NCI-H2107 treated with DMSO at 0.1 percent for 48 hours (cell line): Measurements from ENCODE around the gene MCTP2.

Experiments
- DNase-seq: peaks from one replicate; lab custom pipeline; 2025; ENCODE audit not compliant: unreplicated experiment; lab: John Stamatoyannopoulos, UW

Gene MCTP2

DNA sequence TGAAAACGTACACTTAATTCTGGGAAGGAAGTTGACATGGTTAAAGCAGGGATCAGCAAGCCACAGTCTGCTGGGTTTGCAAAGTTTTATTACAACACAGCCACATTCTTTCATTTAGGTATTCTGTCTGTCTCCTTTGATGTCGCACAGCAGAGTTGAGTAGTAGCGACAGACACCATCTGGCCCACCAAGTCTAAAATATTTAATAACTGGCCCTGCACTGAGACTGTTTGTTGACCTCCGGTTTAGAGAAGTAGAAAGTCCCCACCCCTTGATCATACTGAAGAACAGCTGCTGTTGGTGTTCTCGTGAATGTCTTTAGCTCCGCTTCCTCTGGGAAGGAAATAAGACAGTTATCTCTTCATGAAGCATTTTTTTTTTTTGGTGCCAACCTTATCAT lies 66.2 kb downstream of the MCTP2 start:
- DNase-seq = no peak

DNA sequence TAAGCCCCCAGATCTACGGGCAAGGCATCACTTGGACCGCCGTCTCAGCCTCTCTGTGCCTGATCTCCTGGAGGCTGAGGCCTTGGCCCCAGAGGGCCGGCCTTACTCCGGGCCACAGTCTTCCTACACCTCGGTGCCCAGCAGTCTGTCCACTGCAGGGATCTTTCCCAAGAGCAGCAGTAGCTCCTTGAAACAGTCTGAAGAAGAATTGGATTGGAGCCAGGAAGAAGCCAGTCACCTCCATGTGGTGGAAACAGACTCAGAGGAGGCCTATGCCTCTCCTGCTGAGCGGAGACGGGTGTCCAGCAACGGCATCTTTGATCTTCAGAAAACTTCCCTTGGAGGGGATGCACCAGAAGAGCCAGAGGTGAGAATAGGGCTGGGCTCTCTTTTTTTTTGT lies 67.0 kb downstream of the MCTP2 start:
- no peak for DNase-seq

- no peak for DNase-seq
These were observed 69.3 kb downstream of the MCTP2 start for GRCh38 chr15:94300612-94301011.

- DNase-seq = no peak
These were observed 73.8 kb downstream of the MCTP2 start for GRCh38 chr15:94305133-94305532.

GRCh38 chr15:94306700-94307650 lies 75.6 kb downstream of the MCTP2 start:
- DNase-seq = no peak

DNA sequence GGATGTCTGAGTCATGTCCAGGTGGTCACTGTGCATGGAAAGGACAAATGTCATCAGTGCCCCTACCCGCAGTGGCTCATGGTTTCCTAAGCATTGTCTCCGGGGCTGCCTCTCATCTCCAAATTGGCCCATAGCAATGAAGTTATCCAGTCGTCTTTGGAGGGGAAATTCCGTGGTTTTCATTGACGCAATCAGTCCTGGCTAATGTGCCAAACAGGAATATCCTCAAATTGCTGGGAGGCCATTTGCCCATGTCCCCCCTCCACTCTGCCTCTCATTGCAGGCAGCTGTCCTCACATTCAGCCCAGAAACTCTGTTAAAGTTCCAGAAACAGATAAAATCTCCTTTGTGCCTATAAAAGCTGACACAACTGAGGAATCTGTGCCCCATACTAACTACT lies 81.6 kb downstream of the MCTP2 start:
- DNase-seq = no peak

DNA sequence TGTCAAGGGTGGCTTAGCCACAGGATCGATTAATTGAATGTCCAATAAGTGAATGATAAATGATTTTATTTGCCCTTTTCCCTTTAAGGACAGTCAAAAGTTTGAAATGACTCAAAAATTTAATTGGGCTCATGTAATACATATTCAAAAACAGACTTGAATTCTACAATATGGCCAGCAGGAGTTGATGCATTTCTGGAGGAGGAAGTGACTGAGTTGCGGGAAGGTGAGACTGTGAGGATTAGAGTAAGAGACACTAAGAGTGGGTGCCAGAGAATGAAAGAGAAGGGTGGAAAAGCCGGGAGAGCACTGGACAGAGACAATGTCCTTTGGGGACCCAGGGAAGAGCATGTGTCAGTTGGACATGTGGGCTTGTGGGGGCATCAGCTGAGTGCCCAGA lies 83.3 kb downstream of the MCTP2 start:
- DNase-seq = no peak

GRCh38 chr15:94317211-94317610 lies 85.8 kb downstream of the MCTP2 start:
- DNase-seq = no peak

DNA sequence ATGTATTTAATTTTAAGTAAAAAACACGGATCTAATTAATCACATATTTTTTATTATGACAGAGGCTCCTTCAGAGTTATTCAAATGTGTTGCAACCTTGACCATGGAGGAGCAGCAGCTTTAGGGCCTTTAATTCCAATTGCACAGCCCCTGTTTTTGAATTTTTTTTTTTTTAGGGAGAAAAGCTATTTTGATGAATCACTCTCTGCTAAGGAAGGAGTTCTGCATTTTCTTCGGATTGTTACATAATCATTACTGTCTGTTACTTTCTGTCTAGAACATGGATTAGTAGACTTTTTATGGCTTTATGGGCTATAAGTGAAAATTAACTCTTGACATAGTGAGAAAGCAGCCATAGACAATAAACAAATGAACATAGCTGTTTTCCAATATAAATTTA lies 90.8 kb downstream of the MCTP2 start:
- no peak for DNase-seq

DNA sequence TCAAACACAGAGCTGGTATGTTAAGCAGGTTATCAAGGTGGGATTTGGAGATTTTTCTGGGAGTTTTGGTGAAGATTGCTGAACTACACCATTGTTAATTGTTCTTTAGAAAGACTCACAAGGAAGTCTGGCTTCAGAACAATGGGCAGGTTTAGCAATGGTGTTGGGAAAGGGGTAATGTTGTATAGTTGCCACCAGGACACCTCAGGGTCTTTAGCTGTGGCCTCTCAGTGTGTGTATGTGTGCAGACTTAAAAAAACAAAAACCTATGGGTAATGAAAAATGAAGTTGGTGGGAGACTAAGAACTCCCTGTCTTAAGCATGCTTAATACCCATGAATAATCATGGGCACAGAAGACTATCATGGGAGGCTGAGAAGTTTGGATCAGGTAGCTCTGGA lies 91.7 kb downstream of the MCTP2 start:
- no peak for DNase-seq

DNA sequence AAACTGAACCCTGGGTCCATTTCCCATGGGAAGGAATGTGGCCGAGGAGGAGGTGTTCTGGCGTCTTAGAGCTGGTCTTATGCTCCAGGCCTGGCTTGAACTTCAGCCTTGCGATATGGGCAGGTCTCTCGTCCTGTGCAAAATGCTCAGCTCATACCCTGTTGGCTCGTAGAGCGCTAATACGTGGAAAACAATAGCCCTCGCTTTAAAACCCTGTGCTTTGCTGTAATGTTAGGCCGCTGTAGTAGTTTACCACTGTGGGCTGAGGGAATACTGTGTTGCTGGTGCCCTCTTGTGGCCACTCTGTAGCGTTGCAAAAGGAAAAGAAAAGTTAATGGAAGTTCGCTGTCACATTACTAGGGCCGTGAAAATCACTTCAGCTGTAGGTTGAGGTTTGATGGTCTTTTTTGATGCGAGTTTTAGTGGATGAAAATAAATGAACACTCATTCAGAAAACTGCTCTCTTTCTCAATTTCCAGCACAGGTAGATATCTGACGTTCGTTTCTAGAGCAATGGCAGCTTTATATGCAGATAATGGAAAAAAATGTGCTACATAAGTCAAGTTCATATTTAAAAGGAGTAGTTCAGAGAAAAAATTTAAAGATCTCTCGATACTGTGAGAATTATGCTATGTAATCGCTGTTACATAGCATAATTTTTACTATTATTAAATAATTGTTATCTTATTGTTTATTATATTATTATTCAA lies 92.9 kb downstream of the MCTP2 start:
- peak; percentile 44 for DNase-seq

DNA sequence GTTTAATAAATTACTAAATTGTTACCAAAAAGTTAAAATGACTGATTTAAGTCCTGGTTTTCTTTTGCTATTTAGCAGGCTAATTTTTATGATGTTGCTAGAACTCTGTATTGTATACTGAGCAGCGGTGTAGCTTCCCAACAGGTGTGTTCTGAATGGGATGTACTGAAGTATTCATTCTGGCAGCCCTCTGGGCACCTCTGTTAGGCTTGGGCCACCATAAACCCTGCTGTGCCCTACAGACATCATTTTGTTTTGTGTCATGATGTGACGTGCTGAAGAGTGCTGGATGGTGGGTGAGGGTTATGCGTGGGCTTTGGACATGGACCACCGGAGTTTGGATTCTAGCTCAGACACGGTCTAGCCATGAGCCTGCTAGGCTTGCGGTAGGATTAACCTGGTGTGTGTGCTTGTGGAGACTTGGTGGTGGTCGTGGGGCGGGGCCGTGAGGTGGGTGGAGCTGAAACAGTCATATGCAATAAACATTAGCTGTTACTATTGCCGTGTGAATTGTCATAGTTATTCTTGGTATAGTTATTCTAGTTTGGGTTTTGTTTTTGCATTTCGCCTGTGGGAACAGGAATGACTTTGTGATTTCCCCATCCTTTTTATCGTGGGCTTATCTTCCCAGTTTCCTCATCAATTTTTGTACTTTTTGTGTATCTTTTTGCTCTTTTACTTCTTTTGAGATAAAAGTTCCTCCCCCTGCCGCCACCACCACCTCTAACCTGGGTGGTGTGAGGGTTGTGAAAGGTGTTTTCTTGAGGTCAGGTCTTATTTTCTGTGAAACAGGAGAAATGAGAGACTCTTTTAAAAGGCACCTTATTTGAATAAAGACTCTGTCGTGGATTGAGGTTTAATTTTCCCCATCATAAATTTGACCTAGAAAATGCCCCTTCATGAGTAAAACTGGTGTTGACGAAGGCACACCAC lies 93.7 kb downstream of the MCTP2 start:
- no peak for DNase-seq

DNA sequence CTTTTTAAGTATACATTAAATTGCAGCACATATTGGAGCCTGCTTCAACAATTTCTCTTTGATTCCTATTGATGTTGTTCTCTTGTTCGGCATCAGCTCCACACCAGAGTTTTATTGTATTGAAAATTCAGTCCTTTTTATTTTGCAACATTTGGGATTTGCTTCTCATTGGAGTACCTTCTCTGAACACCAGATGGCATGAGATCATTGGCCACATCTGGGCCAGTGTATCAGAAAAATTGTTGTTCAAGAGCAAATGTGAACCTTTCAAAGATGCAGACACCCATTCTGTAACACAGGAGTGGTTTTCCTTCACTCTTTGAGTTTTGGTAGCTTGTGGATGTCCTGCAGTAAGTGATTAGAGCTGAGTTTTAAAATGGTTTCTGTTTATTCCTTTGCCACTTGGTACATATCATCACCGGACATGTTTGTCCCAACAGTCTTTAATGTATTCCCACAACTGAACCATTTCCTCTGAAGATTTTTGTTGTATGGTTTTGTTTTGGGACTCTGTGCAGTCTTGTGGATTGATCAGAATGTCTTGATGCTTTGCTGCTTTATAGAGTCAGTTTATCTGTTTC lies 96.1 kb downstream of the MCTP2 start:
- peak; percentile 13 for DNase-seq

- no peak for DNase-seq
These were observed 100.4 kb downstream of the MCTP2 start for GRCh38 chr15:94331731-94332130.

DNA sequence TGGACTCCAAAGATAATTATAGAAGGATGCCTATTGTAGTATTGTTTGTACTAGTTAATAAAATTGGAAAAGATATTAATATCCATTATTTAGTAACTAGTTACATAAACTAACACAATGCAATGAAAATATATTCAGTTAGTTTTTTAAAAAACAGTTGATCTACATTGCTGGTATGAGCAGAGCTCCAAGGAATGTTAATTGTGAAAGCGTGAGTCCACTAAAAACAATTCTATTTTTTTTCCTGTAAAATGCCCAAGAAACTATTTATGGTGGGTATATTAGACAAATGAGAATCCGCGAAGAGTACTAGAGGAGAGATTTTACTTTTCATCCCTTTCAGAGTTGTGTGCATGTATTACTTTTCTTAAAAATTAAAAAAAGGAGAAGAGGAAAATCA lies 104.3 kb downstream of the MCTP2 start:
- no peak for DNase-seq

DNA sequence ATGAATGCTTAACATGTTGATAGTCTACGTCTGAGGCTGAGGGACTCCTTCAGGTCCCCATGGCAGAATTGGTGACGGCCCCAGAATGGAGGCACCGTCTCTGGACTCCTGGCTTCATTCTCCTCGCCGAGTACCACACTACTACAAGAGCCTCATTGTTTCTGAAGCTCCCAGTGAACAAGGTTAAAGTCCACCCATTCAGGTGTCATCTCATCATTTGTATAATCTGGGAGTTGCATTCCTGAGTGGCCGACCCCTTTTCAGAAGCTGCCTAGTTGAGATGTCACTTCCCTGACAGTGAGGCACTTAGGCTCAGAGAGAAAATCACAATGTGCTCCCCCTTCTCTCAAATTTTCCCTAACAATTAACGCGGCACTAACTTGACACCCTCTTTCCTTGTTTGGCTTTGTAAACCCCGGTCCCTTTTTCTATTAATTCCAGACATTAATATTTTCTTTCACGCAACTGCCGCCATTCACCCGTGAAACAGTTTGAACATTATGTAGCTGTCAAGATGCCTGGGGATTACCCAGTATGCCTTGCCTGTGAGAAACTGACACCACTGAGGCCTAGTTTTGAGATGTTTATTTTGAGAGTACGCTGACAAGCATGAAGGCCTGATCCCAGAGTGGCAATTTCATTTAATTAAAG lies 105.6 kb downstream of the MCTP2 start:
- no peak for DNase-seq

DNA sequence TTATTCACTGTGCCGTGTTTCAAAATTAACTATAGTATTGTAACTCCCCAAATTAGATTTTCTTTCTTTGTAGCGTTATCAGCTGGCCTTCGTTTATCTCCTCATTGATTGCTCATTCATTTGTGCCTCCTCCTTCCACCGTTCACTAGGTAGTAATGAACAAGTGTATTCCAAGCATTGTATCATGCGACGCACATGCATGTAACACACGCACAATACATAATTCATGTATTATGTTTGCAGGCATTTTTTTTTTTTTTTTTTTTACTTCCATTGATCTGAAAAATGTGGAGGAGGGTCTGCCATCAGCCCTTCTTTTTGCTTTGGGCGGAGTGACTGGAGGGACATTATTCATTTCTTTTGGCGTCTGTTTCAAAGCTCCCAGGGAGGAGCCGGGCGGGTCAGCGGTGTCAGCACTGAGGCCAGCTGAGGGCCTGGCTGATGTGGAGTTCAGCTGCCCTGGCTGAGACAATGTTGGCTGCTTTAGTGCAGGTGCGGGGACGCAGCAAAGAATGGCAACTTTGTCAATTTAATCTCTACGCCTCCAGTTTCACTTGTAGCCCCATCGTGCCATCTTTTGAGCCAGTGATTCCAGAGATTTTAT lies 107.0 kb downstream of the MCTP2 start:
- no peak for DNase-seq

DNA sequence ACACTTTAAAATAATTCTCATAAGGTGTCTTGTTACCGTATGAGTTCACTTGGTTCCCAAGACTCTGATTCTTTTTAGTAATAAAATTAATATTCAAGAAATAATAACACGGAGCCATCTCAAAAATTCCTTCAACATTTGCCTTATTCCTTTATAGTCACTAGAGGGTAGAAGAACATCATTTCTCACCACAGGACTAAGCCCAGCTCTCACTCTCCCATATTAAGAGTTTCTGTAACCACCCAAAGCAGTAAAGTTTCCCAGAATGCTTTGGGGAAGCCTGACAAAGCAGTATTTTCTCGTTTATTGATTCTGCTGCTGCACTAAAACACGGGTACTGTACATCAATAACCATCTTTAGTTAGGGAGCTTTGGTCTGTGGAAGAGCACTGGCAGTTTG lies 114.9 kb downstream of the MCTP2 start:
- DNase-seq = peak; percentile 50

- DNase-seq = no peak
These were observed 116.7 kb downstream of the MCTP2 start for GRCh38 chr15:94348084-94348483.

GRCh38 chr15:94351031-94351535 lies 119.7 kb downstream of the MCTP2 start:
- no peak for DNase-seq
